Activated CD4-positive, alpha-beta T cell treated with anti-CD3 and anti-CD28 coated beads, Interleukin-2, amount 50 U/mL, for 24 hours (primary cell): ENCODE data around the gene SLC1A2.

Experiments used
- DNase-seq, 2 donors: peaks; one replicate each; pipeline ENCODE4 v3.0.0-alpha.2; 2020; ENCODE audit warnings: low read depth in 1 of 2, low spot score in 1 of 2

The SLC1A2 gene

GRCh38 chr11:35330156-35330889 is 89.0 kb downstream of the SLC1A2 start:
- DNase-seq: no peak

- no peak for DNase-seq
These were observed 91.5 kb downstream of the SLC1A2 start for GRCh38 chr11:35327829-35328228.

GRCh38 chr11:35326266-35326879 is 93.0 kb downstream of the SLC1A2 start:
- DNase-seq: no peak

- DNase-seq: no peak
These were observed 94.4 kb downstream of the SLC1A2 start for GRCh38 chr11:35324981-35325380.

GRCh38 chr11:35324183-35324886 is 95.0 kb downstream of the SLC1A2 start:
- no peak for DNase-seq

- no peak for DNase-seq
These were observed 96.1 kb downstream of the SLC1A2 start for GRCh38 chr11:35323076-35323868.

- no peak for DNase-seq
These were observed 96.9 kb downstream of the SLC1A2 start for GRCh38 chr11:35322318-35322979.

GRCh38 chr11:35321532-35322317 is 97.6 kb downstream of the SLC1A2 start:
- no peak for DNase-seq

- DNase-seq: no peak
These were observed 98.2 kb downstream of the SLC1A2 start for GRCh38 chr11:35321111-35321510.

GRCh38 chr11:35318977-35319925 is 100.1 kb downstream of the SLC1A2 start:
- no peak for DNase-seq

GRCh38 chr11:35318309-35318708 is 101.0 kb downstream of the SLC1A2 start:
- DNase-seq: no peak

GRCh38 chr11:35317253-35317652 is 102.1 kb downstream of the SLC1A2 start:
- DNase-seq: no peak

- no peak for DNase-seq
These were observed 103.2 kb downstream of the SLC1A2 start for GRCh38 chr11:35316161-35316560.

- DNase-seq: no peak
These were observed 105.6 kb downstream of the SLC1A2 start for GRCh38 chr11:35313760-35314153.

- DNase-seq: no peak
These were observed 106.1 kb downstream of the SLC1A2 start for GRCh38 chr11:35313066-35313759.

GRCh38 chr11:35311331-35311730 is 108.0 kb downstream of the SLC1A2 start:
- no peak for DNase-seq

- no peak for DNase-seq
These were observed 111.2 kb downstream of the SLC1A2 start for GRCh38 chr11:35308157-35308556.

GRCh38 chr11:35307221-35307621 is 112.1 kb downstream of the SLC1A2 start:
- DNase-seq: no peak
